ENCODE results near the gene CHMP4B.

CHMP4B gene

DNA sequence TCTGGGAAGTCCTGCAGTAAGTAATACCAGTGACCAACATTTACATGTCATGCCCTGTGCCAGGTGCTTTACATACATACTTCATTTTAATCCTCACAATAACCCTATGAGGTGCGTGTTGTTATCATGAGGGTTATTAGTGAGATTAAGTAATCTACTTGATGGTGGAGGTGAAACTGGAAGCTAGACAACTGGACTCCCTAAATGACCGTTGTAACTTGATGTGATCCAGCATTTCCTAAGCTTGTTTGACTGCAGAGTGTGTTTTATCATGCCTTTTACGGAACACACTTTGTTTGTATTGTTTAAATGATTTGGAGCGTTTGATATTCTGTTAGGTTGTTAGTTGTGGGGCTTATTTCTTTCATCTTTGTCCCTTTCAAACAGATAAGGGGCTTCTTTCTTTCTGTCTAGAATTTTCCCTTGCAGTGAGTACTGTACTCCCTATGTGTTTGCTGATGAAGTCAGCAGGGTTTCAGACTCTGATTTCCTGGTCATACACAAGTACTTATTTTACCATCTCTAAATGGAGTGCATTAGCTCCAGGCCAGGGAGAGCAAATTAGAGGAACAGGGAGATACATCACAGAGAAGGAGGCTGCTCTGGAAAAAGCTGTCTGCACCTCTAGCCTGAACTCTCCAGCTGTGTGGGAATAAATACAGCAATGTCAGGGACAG, 29.7 kb downstream of the CHMP4B start:
- FAIRE-seq, result no peak

DNA sequence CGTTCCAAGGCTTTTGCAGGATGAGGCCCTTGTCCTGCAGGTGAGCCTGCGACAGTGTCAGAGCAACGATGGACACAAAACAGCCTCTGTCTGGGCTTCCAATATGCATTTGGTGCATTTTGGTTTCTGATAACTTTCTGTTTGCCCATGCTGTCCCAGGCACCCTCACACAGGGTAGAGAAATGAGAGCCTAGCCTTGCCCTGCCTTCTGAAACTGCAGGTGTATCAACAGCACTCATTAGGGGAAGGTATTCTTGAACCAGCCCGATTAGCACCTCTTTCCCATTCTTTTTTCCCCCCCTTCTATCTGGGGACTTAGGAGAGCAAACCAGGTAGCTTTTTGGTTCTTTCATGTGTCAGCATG, 30.3 kb downstream of the CHMP4B start:
- no peak for FAIRE-seq

- FAIRE-seq, result no peak
Observed at GRCh38 chr20:33842346-33842745, 31.2 kb downstream of the CHMP4B start.

GRCh38 chr20:33843050-33843449, 31.9 kb downstream of the CHMP4B start:
- FAIRE-seq, result no peak

- no peak for FAIRE-seq
Observed at GRCh38 chr20:33843854-33844253, 32.7 kb downstream of the CHMP4B start.

- no peak for FAIRE-seq
Observed at GRCh38 chr20:33846291-33846935, 35.3 kb downstream of the CHMP4B start.

- FAIRE-seq, result no peak
Observed at GRCh38 chr20:33847006-33847405, 35.9 kb downstream of the CHMP4B start.

- no peak for FAIRE-seq
Observed at GRCh38 chr20:33848391-33848790, 37.2 kb downstream of the CHMP4B start.

GRCh38 chr20:33850159-33850558, 39.0 kb downstream of the CHMP4B start:
- no peak for FAIRE-seq

DNA sequence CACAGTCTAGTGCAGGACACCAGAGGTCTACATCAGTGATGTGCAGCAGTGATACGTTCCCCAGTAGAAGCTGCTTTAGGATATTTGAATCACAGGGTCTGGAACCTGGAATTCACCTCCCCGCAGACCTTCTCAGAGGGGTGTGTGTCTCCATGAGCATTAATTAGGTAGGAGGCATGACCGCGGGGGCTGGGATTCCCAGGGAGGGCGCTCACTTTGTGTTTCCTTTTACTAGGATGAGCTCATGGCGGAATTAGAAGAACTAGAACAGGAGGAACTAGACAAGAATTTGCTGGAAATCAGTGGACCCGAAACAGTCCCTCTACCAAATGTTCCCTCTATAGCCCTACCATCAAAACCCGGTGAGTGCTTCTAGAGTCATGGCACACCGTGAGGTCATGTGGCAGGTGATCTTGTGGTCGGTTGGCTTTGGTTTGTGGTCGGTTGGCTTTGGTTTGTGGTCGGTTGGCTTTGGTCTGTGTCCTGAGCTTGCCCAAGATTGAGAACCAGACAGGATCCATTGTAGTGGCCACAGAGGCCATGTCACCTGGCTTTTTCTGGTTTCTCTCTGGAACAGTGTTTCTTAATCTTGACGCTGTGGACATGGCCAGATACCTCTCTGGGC, 40.8 kb downstream of the CHMP4B start:
- FAIRE-seq, result no peak

DNA sequence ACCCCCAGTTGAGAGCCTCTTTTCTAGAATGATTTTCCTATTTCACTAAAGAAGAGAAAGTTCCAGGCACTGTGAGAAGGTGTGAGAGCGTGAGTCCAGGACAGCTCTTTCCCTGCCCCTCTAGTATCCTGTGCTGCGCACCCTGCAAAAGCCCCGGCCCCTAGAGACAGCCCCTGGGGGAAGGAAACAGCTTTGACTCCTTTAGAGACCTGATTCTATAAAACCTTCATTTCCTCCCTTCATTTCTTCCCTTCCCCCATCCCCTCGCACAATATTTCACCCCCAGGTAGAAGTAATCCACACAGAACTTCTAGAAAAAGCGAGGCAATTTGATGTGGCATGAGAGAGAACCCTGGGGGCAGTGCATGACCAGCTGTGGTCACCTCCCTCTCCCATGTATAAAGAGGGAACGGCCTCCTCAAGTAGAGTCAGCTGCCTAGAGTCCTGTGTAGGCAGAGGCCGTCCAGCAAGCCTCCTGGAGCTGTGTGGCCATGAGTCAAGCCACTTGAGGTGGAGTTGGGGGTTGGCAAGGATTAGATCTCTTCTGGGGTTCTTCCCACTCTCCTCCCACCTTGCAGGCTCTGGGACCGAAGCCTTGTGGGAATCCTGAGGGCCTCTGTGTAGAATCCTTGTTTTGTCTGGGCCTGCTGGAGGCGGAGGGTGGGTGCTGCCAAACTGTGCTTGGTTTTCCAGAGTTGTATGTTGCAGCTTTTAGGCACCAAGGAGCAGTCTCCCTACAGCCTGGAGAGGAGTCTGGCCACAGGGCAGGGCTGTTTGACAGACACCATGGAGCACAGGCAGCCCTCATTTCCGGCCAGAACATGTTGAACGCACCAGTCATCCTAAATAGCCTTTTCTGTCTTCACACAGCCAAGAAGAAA, 41.7 kb downstream of the CHMP4B start:
- no peak for FAIRE-seq

DNA sequence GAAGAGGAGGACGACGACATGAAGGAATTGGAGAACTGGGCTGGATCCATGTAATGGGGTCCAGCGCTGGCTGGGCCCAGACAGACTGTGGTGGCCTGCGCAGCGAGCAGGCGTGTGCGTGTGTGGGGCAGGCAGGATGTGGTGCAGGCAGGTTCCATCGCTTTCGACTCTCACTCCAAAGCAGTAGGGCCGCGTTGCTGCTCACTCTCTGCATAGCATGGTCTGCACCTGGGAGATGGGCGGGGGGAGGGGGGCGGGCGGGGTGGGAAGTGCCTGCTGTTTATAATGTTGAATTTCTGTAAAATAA, 42.3 kb downstream of the CHMP4B start:
- no peak for FAIRE-seq

- no peak for FAIRE-seq
Observed at GRCh38 chr20:33857722-33858563, 46.8 kb downstream of the CHMP4B start.

GRCh38 chr20:33858666-33859065, 47.5 kb downstream of the CHMP4B start:
- no peak for FAIRE-seq

GRCh38 chr20:33859157-33859695, 48.1 kb downstream of the CHMP4B start:
- no peak for FAIRE-seq

GRCh38 chr20:33859751-33860150, 48.6 kb downstream of the CHMP4B start:
- no peak for FAIRE-seq

DNA sequence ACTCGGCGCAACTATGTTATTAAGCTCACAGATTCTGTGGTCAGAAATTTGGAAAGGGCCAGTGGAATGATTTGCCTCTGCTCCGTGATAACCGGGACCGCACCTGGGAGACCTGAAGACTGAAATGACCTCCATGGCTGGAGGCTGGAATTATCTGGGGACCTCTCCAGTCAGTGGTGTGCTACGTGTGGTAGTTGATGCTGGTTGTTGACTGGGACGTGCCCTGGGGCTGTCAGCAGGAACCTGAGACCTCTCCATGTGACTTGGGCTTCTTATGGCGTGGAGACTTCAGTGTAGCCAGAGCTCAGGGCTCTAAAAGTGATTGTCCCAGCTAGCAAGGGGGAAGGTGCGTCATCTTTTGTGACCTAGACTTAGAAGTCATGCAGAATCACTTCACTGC, 50.3 kb downstream of the CHMP4B start:
- no peak for FAIRE-seq

- FAIRE-seq, result no peak
Observed at GRCh38 chr20:33862709-33863403, 51.7 kb downstream of the CHMP4B start.

DNA sequence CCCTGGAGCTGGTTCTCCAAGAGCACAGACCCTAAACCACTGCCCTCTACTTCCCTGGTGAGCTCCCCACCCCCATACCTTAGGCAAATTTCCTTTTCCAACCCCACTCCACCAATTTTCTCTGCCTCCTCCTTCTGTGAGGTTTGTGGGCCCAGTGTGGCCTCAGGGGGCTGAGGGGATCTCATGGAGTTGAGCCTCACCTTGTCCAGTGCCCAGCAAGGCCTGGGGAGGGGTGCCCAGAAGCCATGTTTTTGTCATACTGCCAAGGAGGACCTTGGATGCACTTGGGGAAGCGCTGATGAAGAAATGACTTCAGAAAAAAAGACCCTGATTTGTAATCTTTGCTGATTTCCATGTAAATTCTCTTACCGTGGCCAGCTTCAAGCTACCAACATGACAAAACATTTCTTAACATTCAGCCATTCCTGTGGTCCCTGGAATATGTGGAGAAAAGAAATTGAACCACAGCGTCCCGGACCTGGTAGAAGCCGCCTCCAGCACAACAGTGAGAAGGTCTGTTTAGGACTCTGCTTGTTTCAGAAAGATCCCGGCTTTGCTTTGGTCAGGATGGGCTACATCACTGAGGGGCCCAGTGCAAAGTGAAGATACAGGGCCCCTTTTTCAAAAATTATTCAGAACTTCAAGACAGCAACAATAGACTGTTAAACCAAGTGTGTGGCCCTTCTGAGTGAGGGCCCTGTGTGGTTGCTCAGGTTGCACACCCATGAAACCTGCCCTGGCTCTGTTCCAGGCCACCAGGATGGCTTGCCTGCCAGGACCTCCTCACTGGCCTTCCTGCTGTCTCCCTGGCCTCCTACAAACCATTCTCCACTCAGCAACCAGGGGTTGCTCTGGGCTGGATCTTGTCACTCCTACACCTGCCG, 52.5 kb downstream of the CHMP4B start:
- FAIRE-seq, result no peak

GRCh38 chr20:33864324-33864963, 53.3 kb downstream of the CHMP4B start:
- FAIRE-seq, result no peak

Data from colon (tissue), 2 donors.